GM23338 (cell line): ENCODE data around the gene SESN3.

Source experiments
- EZH2 ChIP-seq: fragments of 200-600 bp; sonication (generic); IDR thresholded peaks from one replicate; pipeline ENCODE4 v1.8.0; 2017; ENCODE audit warnings: antibody characterized with exemption, mild to moderate bottlenecking, low read depth; ENCODE audit not compliant: unreplicated experiment
- POLR2AphosphoS5 ChIP-seq: IDR thresholded peaks from 2 replicates; pipeline ENCODE4 v1.6.1; 2016; ENCODE audit warnings: antibody characterized with exemption, low read depth
- TF ChIP-seq, protein P1 (sequence below), 2 experiments: fragments of 200-600 bp in 1 of 2; sonication (generic) in 1 of 2; conservative IDR thresholded peaks; 2 replicates each; pipeline versions ENCODE4 v1.5.1 to v1.6.1; 2016 to 2017; ENCODE audit warnings: antibody characterized with exemption in 2 of 2, low read depth in 2 of 2, mild to moderate bottlenecking in 2 of 2, moderate library complexity in 1 of 2
- TF ChIP-seq, protein P2 (sequence below): IDR thresholded peaks from one replicate; pipeline ENCODE4 v1.6.1; 2018; ENCODE audit warnings: antibody characterized with exemption; ENCODE audit not compliant: unreplicated experiment
- TF ChIP-seq, protein P3 (sequence below): fragments of 250-450 bp; sonication (Bioruptor Pico); IDR thresholded peaks from 2 replicates; pipeline ENCODE4 v1.5.0; 2020; ENCODE audit warnings: mild to moderate bottlenecking, moderate library complexity
- TF ChIP-seq, protein P4 (sequence below): IDR thresholded peaks from 2 replicates; pipeline ENCODE4 v1.6.1; 2016; ENCODE audit warnings: antibody characterized with exemption

DNA sequence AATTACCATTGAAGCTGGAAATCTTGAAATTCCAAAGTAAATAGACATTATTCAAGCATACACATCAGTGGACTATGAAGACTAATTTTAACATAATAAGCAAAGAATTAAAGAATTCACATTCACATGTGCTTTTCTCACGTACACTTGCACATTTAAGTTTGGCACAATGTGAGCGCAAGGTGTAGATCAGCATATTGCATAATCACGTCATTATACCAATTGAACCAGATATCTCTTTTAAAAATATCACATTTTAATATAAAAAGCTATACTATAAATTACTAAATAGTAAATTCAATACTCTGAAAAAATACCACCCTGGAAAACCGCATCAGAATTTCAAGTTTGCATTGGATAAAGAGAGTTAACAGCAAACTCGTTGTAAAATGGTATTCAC lies 60.7 kb downstream of the SESN3 start:
- TF ChIP-seq, protein P1, sequence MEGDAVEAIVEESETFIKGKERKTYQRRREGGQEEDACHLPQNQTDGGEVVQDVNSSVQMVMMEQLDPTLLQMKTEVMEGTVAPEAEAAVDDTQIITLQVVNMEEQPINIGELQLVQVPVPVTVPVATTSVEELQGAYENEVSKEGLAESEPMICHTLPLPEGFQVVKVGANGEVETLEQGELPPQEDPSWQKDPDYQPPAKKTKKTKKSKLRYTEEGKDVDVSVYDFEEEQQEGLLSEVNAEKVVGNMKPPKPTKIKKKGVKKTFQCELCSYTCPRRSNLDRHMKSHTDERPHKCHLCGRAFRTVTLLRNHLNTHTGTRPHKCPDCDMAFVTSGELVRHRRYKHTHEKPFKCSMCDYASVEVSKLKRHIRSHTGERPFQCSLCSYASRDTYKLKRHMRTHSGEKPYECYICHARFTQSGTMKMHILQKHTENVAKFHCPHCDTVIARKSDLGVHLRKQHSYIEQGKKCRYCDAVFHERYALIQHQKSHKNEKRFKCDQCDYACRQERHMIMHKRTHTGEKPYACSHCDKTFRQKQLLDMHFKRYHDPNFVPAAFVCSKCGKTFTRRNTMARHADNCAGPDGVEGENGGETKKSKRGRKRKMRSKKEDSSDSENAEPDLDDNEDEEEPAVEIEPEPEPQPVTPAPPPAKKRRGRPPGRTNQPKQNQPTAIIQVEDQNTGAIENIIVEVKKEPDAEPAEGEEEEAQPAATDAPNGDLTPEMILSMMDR (conservative IDR thresholded peaks at IDR 0.05; ENCODE audit: low read depth in 2 of 2), result no peak
- no peak for TF ChIP-seq POLR2AphosphoS5
- TF ChIP-seq, protein P2, sequence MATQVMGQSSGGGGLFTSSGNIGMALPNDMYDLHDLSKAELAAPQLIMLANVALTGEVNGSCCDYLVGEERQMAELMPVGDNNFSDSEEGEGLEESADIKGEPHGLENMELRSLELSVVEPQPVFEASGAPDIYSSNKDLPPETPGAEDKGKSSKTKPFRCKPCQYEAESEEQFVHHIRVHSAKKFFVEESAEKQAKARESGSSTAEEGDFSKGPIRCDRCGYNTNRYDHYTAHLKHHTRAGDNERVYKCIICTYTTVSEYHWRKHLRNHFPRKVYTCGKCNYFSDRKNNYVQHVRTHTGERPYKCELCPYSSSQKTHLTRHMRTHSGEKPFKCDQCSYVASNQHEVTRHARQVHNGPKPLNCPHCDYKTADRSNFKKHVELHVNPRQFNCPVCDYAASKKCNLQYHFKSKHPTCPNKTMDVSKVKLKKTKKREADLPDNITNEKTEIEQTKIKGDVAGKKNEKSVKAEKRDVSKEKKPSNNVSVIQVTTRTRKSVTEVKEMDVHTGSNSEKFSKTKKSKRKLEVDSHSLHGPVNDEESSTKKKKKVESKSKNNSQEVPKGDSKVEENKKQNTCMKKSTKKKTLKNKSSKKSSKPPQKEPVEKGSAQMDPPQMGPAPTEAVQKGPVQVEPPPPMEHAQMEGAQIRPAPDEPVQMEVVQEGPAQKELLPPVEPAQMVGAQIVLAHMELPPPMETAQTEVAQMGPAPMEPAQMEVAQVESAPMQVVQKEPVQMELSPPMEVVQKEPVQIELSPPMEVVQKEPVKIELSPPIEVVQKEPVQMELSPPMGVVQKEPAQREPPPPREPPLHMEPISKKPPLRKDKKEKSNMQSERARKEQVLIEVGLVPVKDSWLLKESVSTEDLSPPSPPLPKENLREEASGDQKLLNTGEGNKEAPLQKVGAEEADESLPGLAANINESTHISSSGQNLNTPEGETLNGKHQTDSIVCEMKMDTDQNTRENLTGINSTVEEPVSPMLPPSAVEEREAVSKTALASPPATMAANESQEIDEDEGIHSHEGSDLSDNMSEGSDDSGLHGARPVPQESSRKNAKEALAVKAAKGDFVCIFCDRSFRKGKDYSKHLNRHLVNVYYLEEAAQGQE, result no peak
- TF ChIP-seq EZH2, result no peak
- TF ChIP-seq, protein P3, sequence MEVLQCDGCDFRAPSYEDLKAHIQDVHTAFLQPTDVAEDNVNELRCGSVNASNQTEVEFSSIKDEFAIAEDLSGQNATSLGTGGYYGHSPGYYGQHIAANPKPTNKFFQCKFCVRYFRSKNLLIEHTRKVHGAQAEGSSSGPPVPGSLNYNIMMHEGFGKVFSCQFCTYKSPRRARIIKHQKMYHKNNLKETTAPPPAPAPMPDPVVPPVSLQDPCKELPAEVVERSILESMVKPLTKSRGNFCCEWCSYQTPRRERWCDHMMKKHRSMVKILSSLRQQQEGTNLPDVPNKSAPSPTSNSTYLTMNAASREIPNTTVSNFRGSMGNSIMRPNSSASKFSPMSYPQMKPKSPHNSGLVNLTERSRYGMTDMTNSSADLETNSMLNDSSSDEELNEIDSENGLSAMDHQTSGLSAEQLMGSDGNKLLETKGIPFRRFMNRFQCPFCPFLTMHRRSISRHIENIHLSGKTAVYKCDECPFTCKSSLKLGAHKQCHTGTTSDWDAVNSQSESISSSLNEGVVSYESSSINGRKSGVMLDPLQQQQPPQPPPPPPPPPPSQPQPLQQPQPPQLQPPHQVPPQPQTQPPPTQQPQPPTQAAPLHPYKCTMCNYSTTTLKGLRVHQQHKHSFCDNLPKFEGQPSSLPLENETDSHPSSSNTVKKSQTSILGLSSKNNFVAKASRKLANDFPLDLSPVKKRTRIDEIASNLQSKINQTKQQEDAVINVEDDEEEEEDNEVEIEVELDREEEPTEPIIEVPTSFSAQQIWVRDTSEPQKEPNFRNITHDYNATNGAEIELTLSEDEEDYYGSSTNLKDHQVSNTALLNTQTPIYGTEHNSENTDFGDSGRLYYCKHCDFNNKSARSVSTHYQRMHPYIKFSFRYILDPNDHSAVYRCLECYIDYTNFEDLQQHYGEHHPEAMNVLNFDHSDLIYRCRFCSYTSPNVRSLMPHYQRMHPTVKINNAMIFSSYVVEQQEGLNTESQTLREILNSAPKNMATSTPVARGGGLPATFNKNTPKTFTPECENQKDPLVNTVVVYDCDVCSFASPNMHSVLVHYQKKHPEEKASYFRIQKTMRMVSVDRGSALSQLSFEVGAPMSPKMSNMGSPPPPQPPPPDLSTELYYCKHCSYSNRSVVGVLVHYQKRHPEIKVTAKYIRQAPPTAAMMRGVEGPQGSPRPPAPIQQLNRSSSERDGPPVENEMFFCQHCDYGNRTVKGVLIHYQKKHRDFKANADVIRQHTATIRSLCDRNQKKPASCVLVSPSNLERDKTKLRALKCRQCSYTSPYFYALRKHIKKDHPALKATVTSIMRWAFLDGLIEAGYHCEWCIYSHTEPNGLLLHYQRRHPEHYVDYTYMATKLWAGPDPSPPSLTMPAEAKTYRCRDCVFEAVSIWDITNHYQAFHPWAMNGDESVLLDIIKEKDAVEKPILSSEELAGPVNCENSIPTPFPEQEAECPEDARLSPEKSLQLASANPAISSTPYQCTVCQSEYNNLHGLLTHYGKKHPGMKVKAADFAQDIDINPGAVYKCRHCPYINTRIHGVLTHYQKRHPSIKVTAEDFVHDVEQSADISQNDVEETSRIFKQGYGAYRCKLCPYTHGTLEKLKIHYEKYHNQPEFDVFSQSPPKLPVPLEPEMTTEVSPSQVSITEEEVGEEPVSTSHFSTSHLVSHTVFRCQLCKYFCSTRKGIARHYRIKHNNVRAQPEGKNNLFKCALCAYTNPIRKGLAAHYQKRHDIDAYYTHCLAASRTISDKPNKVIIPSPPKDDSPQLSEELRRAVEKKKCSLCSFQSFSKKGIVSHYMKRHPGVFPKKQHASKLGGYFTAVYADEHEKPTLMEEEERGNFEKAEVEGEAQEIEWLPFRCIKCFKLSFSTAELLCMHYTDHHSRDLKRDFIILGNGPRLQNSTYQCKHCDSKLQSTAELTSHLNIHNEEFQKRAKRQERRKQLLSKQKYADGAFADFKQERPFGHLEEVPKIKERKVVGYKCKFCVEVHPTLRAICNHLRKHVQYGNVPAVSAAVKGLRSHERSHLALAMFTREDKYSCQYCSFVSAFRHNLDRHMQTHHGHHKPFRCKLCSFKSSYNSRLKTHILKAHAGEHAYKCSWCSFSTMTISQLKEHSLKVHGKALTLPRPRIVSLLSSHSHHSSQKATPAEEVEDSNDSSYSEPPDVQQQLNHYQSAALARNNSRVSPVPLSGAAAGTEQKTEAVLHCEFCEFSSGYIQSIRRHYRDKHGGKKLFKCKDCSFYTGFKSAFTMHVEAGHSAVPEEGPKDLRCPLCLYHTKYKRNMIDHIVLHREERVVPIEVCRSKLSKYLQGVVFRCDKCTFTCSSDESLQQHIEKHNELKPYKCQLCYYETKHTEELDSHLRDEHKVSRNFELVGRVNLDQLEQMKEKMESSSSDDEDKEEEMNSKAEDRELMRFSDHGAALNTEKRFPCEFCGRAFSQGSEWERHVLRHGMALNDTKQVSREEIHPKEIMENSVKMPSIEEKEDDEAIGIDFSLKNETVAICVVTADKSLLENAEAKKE (CRISPR knock-in tag), result no peak
- TF ChIP-seq, protein P4, sequence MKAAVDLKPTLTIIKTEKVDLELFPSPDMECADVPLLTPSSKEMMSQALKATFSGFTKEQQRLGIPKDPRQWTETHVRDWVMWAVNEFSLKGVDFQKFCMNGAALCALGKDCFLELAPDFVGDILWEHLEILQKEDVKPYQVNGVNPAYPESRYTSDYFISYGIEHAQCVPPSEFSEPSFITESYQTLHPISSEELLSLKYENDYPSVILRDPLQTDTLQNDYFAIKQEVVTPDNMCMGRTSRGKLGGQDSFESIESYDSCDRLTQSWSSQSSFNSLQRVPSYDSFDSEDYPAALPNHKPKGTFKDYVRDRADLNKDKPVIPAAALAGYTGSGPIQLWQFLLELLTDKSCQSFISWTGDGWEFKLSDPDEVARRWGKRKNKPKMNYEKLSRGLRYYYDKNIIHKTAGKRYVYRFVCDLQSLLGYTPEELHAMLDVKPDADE, result no peak
